BE2C (cell line): ENCODE data around the gene FAM120B.

Experiments
- DNase-seq: peaks from one replicate; pipeline ENCODE4 v3.0.0-alpha.2; 2020
- H3K27me3 ChIP-seq: fragments of 250-450 bp; sonication (Bioruptor Pico); 2 replicates; pipeline ENCODE4 v1.5.1; 2020; ENCODE audit warnings: mild to moderate bottlenecking
- H3K36me3 ChIP-seq: fragments of 250-450 bp; sonication (Bioruptor Pico); 2 replicates; pipeline ENCODE4 v1.5.1; 2020; ENCODE audit warnings: mild to moderate bottlenecking
- H3K4me1 ChIP-seq: fragments of 250-450 bp; sonication (Bioruptor Pico); 2 replicates; pipeline ENCODE4 v1.5.1; 2020
- H3K4me3 ChIP-seq: 2 replicates; pipeline ENCODE4 v1.5.1; 2011; ENCODE audit warnings: low read depth, low read length
- H3K9me3 ChIP-seq: fragments of 250-450 bp; sonication (Bioruptor Pico); 2 replicates; pipeline ENCODE4 v1.5.1; 2020
- TF ChIP-seq, protein P1 (sequence below): IDR thresholded peaks from 2 replicates; pipeline ENCODE4 v1.5.1; 2012; ENCODE audit warnings: mild to moderate bottlenecking, low read depth, low read length

FAM120B gene

DNA sequence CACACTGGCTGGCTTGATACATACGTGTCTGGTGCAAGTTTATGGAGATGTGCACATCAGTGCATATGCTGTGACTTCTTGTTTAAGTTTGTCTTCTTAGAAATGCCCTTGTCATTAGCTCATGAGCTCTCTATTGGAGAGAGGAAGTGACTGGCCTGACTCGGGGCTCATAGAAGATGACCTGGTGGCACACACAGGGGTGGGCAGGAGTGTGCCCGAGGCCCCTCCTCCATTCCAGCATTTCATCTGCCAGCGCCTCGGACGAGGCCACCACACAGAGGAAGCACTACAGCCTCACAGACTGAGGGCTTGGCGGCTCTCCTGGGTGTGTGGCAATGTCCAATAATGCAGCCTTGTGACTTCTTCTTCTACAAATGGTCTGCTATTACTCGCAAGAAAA is 109.7 kb downstream of the FAM120B start:
- Histone ChIP-seq H3K9me3 (no peaks in the 10 kb centered on the region), H3K4me3 (no peak overlapping the region), H3K36me3 (no peaks in the 10 kb centered on the region), H3K4me1 (no peaks in the 10 kb centered on the region), H3K27me3 (no peaks in the 10 kb centered on the region)
- no peak for DNase-seq
- TF ChIP-seq, protein P1, sequence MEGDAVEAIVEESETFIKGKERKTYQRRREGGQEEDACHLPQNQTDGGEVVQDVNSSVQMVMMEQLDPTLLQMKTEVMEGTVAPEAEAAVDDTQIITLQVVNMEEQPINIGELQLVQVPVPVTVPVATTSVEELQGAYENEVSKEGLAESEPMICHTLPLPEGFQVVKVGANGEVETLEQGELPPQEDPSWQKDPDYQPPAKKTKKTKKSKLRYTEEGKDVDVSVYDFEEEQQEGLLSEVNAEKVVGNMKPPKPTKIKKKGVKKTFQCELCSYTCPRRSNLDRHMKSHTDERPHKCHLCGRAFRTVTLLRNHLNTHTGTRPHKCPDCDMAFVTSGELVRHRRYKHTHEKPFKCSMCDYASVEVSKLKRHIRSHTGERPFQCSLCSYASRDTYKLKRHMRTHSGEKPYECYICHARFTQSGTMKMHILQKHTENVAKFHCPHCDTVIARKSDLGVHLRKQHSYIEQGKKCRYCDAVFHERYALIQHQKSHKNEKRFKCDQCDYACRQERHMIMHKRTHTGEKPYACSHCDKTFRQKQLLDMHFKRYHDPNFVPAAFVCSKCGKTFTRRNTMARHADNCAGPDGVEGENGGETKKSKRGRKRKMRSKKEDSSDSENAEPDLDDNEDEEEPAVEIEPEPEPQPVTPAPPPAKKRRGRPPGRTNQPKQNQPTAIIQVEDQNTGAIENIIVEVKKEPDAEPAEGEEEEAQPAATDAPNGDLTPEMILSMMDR, result no peak

DNA sequence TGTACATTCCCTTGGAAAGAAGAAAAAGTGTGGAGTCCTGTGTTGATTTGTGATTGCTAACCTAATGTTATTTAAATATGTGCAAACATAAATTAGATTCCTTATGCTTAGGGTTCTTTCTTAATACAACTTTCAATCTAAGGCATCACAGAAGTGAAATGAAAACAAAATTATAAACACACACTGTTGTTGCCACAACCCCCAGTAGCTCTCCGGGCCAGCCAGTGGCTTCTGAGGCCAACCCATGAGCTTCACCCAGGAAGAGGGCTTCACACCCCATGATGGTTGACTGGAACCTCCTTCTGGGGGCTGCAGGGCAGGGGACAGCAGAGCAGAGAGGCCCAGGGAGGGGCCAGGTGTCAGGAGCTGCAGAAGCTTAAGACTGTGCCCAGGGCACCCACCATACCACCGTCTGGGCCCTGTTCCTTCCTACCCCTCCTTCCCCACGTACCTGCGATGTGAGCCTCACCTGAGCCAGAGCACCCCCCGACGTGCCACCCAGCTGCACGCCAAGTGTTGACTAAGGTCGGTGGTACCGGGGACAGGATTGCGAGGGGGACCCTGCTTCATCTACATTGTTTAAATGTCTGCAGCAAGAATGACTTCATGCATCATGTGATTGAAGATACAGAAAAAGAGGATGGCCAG is 110.5 kb downstream of the FAM120B start:
- Histone ChIP-seq H3K4me1 (no peaks in the 10 kb centered on the region), H3K9me3 (no peaks in the 10 kb centered on the region), H3K4me3 (no peak overlapping the region), H3K36me3 (no peaks in the 10 kb centered on the region), H3K27me3 (no peaks in the 10 kb centered on the region)
- DNase-seq, result no peak
- TF ChIP-seq, protein P1, result no peak

DNA sequence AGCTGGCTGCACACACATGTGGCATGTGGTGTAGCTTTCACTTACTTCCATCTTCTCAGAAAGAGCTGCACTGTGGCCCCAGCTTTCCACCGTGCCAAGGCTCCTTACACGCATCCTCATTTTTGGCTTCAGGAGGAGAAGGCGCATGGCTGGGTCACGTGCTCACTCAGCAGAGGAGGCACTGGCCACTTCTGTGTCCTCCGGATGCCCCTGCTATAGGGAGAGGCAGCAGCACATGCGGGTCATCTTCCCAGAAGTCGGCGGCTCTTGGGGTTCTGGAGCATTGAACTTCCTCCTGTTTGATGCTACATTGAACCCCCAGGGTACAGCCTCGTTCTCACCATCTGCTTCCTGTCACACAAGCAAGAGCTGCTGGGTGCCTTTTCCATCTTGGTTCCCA is 111.3 kb downstream of the FAM120B start:
- no peaks in the 10 kb centered on the region for H3K9me3 ChIP-seq
- H3K4me1 ChIP-seq, result no peaks in the 10 kb centered on the region
- no peak for DNase-seq
- H3K4me3 ChIP-seq, result no peak overlapping the region
- no peaks in the 10 kb centered on the region for H3K36me3 ChIP-seq
- H3K27me3 ChIP-seq, result no peaks in the 10 kb centered on the region
- TF ChIP-seq, protein P1, result no peak

DNA sequence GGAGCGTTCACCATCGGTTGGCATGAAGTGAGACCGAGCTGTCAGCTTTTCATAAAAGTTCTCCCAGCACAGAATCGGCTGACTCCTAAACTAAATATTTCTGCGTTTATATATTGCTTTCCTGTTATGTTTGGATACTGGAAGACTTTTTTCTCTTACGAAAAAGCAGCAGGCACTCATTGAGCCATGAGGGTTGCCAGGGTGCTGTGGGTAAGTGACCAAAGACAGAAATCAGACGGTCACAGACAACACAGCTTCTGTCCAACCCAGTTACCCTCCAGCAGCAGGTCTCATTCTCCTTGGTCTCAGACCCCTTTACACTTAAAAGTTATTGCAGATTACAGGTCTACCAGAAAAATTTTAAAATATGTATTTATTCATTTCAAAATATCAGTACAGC is 113.7 kb downstream of the FAM120B start:
- H3K27me3 ChIP-seq, result no peaks in the 10 kb centered on the region
- H3K4me1 ChIP-seq, result no peaks in the 10 kb centered on the region
- H3K4me3 ChIP-seq, result no peak overlapping the region
- no peaks in the 10 kb centered on the region for H3K9me3 ChIP-seq
- DNase-seq, result no peak
- H3K36me3 ChIP-seq, result no peaks in the 10 kb centered on the region
- TF ChIP-seq, protein P1, result no peak

DNA sequence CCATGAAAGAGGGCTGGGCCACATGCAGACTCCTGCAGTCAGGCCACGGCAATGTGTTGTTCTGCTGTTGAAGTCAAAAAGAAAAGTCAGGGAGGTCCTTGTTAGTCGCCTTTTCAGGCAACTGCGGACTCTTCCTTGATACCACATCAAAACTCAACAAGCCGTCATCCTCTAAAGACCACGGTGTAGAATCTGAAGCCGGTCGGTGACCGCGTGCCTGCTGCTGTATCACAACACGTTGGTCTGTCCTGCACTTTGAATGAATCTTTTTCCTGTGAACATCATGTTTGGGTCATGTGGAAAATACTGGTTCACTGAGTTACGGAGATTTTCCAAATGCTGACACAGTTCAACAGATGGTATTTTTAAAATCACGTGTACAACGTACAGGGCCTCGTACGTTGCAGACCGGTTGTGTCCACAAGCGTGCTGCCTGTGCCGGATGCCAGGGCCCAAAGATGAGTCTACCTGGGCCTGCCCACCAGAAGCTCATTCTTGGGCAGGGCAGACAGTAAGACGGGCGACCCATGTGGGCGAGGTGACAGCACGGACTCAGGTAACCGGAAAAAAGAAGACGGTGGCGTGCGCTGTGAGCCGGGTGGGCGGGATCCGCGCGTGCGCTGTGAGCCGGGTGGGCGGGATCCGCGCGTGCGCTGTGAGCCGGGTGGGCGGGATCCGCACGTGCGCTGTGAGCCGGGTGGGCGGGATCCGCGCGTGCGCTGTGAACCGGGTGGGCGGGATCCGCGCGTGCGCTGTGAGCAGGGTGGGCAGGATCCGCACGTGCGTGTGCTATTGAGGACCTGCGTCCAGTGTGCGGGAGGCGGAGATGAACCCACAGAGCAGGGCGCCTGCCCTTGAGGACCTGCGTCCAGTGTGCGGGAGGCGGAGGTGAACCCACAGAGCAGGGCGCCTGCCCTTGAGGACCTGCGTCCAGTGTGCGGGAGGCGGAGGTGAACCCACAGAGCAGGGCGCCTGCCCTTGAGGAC is 114.5 kb downstream of the FAM120B start:
- no peak for DNase-seq
- no peaks in the 10 kb centered on the region for H3K4me1 ChIP-seq
- TF ChIP-seq, protein P1, result no peak
- H3K27me3 ChIP-seq, result no peaks in the 10 kb centered on the region
- no peaks in the 10 kb centered on the region for H3K36me3 ChIP-seq
- no peaks in the 10 kb centered on the region for H3K9me3 ChIP-seq
- no peak overlapping the region for H3K4me3 ChIP-seq

DNA sequence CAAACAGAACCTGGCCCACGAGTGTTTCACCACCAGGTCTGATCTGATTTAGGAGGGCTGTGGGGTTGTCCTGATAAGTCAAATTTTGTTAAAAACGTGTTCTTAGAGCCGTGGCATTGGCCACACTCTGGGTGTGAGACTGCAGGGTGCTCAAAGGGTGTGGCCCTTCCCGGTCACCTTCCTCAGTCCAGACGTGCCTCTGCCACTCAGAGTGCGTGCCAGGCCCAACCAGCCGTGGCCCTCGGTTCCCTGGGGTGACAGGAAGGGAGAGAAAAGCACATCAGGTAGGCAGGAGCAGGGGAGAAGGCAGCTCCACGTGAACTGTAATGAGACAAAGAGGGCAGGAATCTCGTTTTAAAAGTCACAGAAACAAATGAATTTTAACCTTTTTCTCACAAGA is 115.4 kb downstream of the FAM120B start:
- no peak for DNase-seq
- Histone ChIP-seq H3K4me3 (no peak overlapping the region), H3K4me1 (no peaks in the 10 kb centered on the region), H3K27me3 (no peaks in the 10 kb centered on the region), H3K9me3 (no peaks in the 10 kb centered on the region), H3K36me3 (no peaks in the 10 kb centered on the region)
- TF ChIP-seq, protein P1, result no peak
